GM12865 (cell line): ENCODE results near the gene GGA2.

Experiments used
- DNase-seq: peaks from one replicate; pipeline ENCODE4 v3.0.0; 2010; ENCODE audit warnings: low read depth
- H3K4me3 ChIP-seq: 2 replicates; pipeline ENCODE4 v1.5.1; 2011; ENCODE audit warnings: mild to moderate bottlenecking, low read depth, low read length, control low read depth
- TF ChIP-seq, protein P1 (sequence below): IDR thresholded peaks from 2 replicates; pipeline ENCODE4 v1.5.1; 2011; ENCODE audit warnings: low read length, control low read depth, low read depth, inconsistent platforms; ENCODE audit not compliant: insufficient read depth; ENCODE audit errors: missing control alignments

GGA2 gene

DNA sequence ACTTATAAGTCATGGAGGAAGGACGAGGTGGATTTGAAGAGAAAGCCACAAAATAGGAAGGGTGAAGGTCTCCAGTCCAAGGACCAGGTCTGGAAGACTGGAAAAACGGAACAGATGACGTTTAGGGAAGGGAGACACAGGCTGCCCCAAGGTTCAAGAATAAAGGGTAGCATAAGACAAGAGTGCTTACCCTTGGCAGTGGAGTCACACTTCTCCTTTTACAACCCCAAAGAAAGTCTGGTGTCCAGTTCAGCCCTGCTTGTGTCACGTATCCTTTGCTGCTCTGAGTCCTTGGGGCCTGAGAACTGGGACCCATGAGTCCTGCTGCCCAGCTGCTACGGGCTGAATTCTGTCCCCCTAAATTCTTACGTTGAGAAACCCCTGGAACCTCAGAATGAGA is 13.0 kb upstream of the GGA2 start:
- H3K4me3 ChIP-seq: no peak overlapping the region
- DNase-seq: no peak
- TF ChIP-seq, protein P1, sequence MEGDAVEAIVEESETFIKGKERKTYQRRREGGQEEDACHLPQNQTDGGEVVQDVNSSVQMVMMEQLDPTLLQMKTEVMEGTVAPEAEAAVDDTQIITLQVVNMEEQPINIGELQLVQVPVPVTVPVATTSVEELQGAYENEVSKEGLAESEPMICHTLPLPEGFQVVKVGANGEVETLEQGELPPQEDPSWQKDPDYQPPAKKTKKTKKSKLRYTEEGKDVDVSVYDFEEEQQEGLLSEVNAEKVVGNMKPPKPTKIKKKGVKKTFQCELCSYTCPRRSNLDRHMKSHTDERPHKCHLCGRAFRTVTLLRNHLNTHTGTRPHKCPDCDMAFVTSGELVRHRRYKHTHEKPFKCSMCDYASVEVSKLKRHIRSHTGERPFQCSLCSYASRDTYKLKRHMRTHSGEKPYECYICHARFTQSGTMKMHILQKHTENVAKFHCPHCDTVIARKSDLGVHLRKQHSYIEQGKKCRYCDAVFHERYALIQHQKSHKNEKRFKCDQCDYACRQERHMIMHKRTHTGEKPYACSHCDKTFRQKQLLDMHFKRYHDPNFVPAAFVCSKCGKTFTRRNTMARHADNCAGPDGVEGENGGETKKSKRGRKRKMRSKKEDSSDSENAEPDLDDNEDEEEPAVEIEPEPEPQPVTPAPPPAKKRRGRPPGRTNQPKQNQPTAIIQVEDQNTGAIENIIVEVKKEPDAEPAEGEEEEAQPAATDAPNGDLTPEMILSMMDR: no peak

DNA sequence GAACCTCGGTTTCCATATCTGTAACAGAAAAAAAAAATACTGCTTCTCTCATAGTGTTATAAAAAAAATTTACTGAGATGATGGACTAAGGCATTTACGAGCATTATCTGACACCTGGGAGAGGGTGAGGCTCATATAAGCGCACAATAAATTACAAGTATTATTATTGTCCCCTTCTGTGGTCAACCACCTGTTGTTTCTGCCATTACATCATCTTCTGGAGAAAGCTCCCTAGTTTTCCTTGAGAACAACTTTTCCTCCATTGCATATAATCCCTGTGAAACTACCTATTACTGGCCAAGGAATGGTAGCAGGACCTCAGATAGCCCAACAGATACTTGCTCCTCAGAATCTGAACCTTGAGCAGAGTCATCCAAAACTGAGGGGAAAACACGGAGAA is 11.7 kb upstream of the GGA2 start:
- TF ChIP-seq, protein P1: no peak
- no peak overlapping the region for H3K4me3 ChIP-seq
- DNase-seq: no peak

DNA sequence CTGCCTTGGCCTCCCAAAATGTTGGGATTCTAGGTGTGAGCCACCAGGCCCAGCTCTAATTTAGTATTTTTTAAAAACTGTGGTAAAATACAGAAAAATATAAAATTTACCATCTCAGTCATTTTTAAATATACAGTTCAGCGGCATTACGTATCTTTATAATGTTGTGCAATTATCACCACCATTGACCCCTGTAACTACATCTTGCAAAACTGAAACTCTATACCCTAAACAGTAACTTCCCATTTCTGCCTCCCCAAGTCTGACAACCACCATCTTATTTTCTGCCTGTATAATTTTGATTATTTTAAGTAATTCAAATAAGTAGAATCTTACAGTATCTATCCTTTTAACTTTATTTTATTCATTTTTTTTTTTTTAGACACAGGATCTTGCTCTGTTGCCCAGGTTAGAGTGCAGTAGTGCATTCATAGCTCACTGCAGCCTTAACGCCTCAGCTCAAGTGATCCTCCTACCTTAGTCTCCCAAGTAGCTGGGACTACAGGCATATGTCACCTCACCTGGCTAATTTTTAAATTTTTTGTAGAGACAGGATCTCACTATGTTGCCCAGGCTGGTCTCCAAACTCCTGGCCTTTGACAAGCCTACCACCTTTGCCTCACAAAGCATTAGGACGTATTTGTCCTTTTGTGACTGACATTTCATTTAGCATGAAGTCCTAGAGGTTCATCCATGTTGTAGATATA is 10.9 kb upstream of the GGA2 start:
- TF ChIP-seq, protein P1: no peak
- no peak for DNase-seq
- H3K4me3 ChIP-seq: no peak overlapping the region

DNA sequence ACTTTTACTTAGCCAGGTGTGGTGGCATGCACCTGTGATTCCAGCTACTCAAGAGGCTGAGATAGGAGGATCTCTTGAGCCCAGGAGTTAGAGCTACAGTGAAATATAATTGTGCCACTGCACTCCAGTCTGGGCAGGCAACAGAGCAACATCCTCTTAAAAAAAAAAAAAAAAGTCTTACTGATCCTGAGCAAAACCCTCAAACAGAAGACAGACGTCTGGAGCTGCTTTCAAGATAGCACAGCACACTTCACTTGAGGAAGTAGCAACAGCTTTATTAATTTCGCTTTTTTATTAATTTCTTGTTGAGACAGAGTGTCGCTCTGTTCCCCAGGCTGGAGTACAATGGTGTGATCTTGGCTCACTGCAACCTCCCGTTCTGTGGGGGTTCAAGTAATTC is 10.2 kb upstream of the GGA2 start:
- no peak for DNase-seq
- TF ChIP-seq, protein P1: no peak

DNA sequence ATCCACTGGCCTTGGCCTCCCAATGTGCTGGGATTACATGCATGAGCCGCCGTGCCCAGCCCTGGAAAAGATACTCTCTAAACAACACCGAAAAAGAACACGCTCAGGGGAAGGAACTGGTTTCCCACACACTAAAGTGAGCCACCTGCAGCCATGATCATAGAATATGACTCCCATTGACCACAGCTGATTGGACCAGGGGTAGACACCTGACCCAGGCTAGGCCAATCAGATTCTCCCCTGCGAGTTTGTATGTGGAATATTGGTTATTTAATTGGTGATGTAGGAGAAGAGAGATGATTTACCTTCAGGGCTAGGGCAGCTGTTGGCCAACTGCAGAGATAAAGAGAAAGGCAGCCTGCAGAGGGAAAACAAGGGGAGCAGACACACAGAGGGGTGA is 9.0 kb upstream of the GGA2 start:
- H3K4me3 ChIP-seq: no peak overlapping the region
- TF ChIP-seq, protein P1: no peak
- peak; percentile 22 for DNase-seq

More for the DNA sequence above, 10.2 kb upstream of the GGA2 start:
- H3K4me3 ChIP-seq: no peak overlapping the region

DNA sequence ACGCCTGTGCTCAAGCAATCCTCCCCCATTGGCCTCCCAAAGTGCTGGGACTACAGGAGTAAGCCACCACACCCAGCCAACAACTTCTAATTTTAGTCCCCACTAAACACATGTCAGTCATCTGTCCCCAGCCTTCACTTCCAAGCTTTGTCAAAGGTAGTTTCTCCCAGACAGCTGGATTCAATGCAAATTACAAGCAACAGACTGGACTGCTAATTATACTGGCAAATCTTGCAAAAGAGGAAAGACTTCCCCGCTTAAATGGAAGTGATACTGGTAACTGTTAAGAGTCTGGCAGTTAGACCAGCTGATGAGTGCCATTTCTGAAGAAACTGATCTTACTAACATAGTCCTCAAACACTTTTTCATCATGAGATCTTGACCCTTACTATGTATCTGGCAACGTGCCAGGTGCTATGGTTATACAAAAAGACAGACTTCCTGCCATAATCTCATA is 8.2 kb upstream of the GGA2 start:
- peak; percentile 70 for DNase-seq
- TF ChIP-seq, protein P1: no peak
- no peak overlapping the region for H3K4me3 ChIP-seq
